ENCODE data around the gene LZIC. TPM values are rescaled to one million over a fixed set of nuclear protein-coding genes. Genes with fewer than 3 reads are reported as not detected.

Gene LZIC
- total and polyA plus RNA-seq, 2 of the 13 experiments (the other 11 are each of a cell fraction or from before 2014, with no cell fraction given) = 25.2 to 71.8 TPM

DNA sequence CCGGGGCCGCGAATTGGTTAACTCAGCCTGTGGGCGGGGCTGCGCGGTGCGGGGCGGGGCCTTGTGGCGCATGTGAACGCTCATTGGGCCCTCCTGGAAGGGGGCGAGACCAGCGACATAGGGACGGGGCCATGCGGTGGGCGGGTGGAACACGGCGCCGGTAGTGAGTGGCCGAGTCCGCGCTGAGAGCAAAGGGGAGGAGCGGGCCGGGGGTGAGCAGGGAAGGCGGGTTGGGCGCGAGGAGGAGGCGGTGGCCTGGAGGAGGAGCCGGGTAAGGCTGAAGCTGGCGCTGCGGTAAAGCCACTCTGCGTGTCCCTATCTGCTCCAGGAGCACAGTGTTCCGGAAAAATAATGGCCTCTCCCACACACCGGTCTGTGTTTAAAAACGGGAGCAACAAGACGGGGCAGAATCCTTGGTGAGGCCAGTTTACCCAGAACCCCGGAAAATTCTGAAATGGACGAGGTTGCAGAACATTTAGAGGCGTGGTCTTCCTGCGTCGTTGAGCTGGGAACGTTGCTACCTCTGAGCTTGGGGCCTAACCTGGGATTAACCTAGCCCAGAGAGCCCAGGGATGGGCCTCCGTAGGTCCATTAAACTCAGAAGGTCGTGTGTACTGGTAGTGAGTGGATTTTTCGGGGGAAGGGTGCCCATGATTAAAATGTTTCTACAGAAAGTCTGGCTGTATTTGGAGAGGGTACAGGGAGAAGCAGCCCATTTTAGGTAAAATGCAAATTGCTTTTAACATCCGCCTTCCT, 32.6 kb downstream of the LZIC start (continued):
- TF ChIP-seq NR0B2 (CRISPR knock-in tag; IDR thresholded peaks at IDR 0.05) (0 out of 2 replicates have a peak, but pooled peaks have one; percentile 71), ZNF614 (CRISPR knock-in tag; IDR thresholded peaks at IDR 0.05; ENCODE audit: borderline replicate concordance) (0 out of 2 replicates have a peak, but pooled peaks have one; percentile 34), ZNF382 (CRISPR knock-in tag; IDR thresholded peaks at IDR 0.05; ENCODE audit: borderline replicate concordance) (no peak), ZNF605 (CRISPR knock-in tag; IDR thresholded peaks at IDR 0.05) (peak; percentile 57), NCOA5 (CRISPR knock-in tag; IDR thresholded peaks at IDR 0.05) (no peak), AHR (CRISPR knock-in tag; IDR thresholded peaks at IDR 0.05) (no peak), ZNF550 (CRISPR knock-in tag; IDR thresholded peaks at IDR 0.05; ENCODE audit: borderline replicate concordance) (no peak), RARA (CRISPR knock-in tag; IDR thresholded peaks at IDR 0.05) (no peak), SIX1 (CRISPR knock-in tag; IDR thresholded peaks at IDR 0.05; ENCODE audit: borderline replicate concordance) (no peak), ZNF121 (CRISPR knock-in tag; IDR thresholded peaks at IDR 0.05) (no peak), IRF2 (CRISPR knock-in tag; IDR thresholded peaks at IDR 0.05) (0 out of 2 replicates have a peak, but pooled peaks have one; percentile 18), MTA3 (CRISPR knock-in tag; IDR thresholded peaks at IDR 0.05) (no peak), HDAC1 (CRISPR knock-in tag; IDR thresholded peaks at IDR 0.05) (no peak; the same call in 1 of the 2 replicates), FOXP4 (CRISPR knock-in tag; IDR thresholded peaks at IDR 0.05) (peak; percentile 61; the same call in 1 of the 2 replicates), HHEX (CRISPR knock-in tag; IDR thresholded peaks at IDR 0.05) (no peak), RFXANK (CRISPR knock-in tag; IDR thresholded peaks at IDR 0.05) (no peak)
- TF ChIP-seq, protein P1, sequence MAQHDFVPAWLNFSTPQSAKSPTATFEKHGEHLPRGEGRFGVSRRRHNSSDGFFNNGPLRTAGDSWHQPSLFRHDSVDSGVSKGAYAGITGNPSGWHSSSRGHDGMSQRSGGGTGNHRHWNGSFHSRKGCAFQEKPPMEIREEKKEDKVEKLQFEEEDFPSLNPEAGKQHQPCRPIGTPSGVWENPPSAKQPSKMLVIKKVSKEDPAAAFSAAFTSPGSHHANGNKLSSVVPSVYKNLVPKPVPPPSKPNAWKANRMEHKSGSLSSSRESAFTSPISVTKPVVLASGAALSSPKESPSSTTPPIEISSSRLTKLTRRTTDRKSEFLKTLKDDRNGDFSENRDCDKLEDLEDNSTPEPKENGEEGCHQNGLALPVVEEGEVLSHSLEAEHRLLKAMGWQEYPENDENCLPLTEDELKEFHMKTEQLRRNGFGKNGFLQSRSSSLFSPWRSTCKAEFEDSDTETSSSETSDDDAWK (CRISPR knock-in tag; IDR thresholded peaks at IDR 0.05) = no peak
- TF ChIP-seq, protein P2, sequence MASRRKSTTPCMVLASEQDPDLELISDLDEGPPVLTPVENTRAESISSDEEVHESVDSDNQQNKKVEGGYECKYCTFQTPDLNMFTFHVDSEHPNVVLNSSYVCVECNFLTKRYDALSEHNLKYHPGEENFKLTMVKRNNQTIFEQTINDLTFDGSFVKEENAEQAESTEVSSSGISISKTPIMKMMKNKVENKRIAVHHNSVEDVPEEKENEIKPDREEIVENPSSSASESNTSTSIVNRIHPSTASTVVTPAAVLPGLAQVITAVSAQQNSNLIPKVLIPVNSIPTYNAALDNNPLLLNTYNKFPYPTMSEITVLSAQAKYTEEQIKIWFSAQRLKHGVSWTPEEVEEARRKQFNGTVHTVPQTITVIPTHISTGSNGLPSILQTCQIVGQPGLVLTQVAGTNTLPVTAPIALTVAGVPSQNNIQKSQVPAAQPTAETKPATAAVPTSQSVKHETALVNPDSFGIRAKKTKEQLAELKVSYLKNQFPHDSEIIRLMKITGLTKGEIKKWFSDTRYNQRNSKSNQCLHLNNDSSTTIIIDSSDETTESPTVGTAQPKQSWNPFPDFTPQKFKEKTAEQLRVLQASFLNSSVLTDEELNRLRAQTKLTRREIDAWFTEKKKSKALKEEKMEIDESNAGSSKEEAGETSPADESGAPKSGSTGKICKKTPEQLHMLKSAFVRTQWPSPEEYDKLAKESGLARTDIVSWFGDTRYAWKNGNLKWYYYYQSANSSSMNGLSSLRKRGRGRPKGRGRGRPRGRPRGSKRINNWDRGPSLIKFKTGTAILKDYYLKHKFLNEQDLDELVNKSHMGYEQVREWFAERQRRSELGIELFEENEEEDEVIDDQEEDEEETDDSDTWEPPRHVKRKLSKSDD (CRISPR knock-in tag; IDR thresholded peaks at IDR 0.05; ENCODE audit: low read depth) = 0 out of 2 replicates have a peak, but pooled peaks have one; percentile 33
- TF ChIP-seq, protein P3, sequence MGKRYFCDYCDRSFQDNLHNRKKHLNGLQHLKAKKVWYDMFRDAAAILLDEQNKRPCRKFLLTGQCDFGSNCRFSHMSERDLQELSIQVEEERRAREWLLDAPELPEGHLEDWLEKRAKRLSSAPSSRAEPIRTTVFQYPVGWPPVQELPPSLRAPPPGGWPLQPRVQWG (CRISPR knock-in tag; IDR thresholded peaks at IDR 0.05; ENCODE audit: borderline replicate concordance, low read depth) = no peak
- TF ChIP-seq, protein P4, sequence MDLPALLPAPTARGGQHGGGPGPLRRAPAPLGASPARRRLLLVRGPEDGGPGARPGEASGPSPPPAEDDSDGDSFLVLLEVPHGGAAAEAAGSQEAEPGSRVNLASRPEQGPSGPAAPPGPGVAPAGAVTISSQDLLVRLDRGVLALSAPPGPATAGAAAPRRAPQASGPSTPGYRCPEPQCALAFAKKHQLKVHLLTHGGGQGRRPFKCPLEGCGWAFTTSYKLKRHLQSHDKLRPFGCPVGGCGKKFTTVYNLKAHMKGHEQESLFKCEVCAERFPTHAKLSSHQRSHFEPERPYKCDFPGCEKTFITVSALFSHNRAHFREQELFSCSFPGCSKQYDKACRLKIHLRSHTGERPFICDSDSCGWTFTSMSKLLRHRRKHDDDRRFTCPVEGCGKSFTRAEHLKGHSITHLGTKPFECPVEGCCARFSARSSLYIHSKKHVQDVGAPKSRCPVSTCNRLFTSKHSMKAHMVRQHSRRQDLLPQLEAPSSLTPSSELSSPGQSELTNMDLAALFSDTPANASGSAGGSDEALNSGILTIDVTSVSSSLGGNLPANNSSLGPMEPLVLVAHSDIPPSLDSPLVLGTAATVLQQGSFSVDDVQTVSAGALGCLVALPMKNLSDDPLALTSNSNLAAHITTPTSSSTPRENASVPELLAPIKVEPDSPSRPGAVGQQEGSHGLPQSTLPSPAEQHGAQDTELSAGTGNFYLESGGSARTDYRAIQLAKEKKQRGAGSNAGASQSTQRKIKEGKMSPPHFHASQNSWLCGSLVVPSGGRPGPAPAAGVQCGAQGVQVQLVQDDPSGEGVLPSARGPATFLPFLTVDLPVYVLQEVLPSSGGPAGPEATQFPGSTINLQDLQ (CRISPR knock-in tag; IDR thresholded peaks at IDR 0.05) = no peak
